ENCODE results near the gene NRL. TPM values are rescaled to one million over a fixed set of nuclear protein-coding genes. Genes with fewer than 3 reads are reported as not detected.

The NRL gene
- total RNA-seq, 4 donors from 2014 or later: 1.0 to 3.0 (median 1.1) TPM; not detected in 1

GRCh38 chr14:24080888-24081738, 33.6 kb downstream of the NRL start:
- TF ChIP-seq, protein P1, sequence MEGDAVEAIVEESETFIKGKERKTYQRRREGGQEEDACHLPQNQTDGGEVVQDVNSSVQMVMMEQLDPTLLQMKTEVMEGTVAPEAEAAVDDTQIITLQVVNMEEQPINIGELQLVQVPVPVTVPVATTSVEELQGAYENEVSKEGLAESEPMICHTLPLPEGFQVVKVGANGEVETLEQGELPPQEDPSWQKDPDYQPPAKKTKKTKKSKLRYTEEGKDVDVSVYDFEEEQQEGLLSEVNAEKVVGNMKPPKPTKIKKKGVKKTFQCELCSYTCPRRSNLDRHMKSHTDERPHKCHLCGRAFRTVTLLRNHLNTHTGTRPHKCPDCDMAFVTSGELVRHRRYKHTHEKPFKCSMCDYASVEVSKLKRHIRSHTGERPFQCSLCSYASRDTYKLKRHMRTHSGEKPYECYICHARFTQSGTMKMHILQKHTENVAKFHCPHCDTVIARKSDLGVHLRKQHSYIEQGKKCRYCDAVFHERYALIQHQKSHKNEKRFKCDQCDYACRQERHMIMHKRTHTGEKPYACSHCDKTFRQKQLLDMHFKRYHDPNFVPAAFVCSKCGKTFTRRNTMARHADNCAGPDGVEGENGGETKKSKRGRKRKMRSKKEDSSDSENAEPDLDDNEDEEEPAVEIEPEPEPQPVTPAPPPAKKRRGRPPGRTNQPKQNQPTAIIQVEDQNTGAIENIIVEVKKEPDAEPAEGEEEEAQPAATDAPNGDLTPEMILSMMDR (IDR thresholded peaks at IDR 0.05; ENCODE audit: low read depth): no peak

- TF ChIP-seq, protein P1 (IDR thresholded peaks at IDR 0.05; ENCODE audit: low read depth): no peak
Observed at GRCh38 chr14:24080142-24080530, 34.6 kb downstream of the NRL start.

- TF ChIP-seq, protein P1 (IDR thresholded peaks at IDR 0.05; ENCODE audit: low read depth): no peak
Observed at GRCh38 chr14:24079491-24080141, 35.1 kb downstream of the NRL start.

DNA sequence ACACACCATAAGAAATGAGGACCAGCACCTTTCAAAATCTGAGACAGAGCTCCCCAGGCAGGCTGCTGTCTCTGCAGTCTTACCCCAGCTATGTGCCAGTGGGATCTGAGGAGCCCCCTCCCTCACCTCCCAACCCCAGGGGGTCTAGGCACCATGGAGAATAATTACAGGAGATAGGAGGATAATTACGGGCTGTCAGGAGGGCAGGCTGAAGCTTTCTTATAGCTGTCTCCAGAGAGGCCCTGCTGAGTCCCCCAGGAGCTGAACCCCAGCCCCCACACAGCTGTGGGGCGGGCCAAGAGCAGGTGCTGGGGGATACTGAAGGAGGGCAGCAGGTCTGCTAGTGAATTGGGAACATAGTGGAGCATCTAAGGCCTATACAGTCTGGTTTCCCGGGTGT, 36.6 kb downstream of the NRL start:
- TF ChIP-seq, protein P1 (IDR thresholded peaks at IDR 0.05; ENCODE audit: low read depth): no peak

GRCh38 chr14:24077086-24077485, 37.7 kb downstream of the NRL start:
- TF ChIP-seq, protein P1 (IDR thresholded peaks at IDR 0.05; ENCODE audit: low read depth): no peak

- TF ChIP-seq, protein P1 (IDR thresholded peaks at IDR 0.05; ENCODE audit: low read depth): no peak
Observed at GRCh38 chr14:24076302-24076601, 38.5 kb downstream of the NRL start.

DNA sequence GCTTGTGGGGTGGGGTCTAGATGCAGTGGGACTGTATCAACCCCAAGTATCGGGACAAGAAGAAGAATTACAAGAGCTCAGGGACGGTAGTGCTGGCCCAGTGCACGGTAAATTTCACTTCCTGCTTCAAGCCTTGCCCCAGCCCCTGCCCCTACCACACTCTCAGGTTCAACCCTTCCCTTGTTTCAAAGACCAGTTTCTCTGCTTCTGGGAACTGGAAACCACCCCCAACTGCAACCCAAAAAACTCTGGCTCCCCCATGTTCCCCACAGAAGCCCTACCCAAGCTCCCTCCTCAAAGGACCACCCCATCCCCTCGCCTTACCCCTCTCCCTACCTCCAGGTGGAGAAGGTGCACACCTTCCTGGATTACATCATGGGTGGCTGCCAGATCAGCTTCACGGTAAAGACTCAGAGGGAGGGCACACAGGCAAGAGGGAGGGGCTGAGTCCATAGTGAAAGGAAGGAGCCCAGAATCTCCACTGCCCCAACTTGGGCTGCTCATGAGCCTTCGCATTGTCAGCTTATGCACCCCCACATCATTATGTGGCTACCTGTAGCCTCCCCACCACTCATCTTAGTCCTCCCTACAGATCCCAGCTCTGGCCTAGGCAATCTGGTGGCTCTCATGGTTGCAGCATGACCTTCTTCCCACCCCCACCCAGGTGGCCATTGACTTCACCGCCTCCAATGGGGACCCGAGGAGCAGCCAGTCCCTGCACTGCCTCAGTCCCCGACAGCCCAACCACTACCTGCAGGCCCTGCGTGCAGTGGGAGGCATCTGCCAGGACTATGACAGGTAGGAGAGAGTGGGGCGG, 39.1 kb downstream of the NRL start:
- TF ChIP-seq, protein P1 (IDR thresholded peaks at IDR 0.05; ENCODE audit: low read depth): no peak
